IPS-NIHi7 (cell line): ENCODE measurements around the gene UNC119.

Source experiments
- DNase-seq: peaks from one replicate; pipeline ENCODE4 v3.0.0; 2012; ENCODE audit warnings: mixed read lengths; ENCODE audit errors: extremely low spot score

The UNC119 gene

GRCh38 chr17:28573040-28573380 is 20.6 kb upstream of the UNC119 start:
- no peak for DNase-seq

DNA sequence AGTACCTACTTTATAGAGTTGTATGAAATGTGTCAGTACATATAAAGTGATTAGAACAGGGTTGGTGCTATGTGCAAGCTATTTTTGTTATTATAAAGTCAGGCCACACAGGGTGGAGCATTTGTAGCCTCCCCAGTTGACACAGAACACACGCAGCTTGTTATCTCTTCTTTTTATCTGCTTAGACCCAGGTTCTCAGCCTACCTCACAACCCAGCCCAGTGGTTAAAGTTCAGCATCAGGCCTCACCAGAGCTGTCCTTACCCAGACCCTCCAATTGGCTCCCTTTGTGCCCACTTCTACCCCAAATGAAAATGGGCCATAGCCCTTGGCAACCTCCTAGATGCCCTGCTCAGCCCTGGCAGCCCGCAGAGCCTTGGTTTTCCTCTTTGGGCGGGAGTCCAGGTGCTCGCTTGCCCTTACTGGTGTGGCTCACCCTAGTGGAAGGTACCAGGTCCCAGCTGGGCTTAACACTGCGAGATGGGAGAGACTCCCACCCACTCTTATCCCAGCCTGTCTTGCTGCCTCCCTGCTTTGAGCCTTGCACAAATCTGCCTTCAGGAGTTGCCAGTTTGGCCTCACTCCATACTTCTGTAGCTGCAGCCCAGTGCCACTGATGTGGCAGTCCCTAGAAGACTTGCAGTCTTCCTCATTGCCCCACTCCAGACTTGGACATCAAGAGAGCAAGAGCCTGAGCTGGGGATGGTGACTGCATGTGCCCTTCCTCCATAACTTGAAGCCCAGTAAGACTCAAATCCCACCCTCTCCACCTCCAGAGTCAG is 20.0 kb upstream of the UNC119 start:
- DNase-seq: no peak

GRCh38 chr17:28571361-28572122 is 19.1 kb upstream of the UNC119 start, which contains the start of gene PIGS:
TSS of gene PIGS (minus strand) at chr17:28571524. CDS start at chr17:28571496, 28 bp downstream.
- DNase-seq: peak; percentile 99

DNA sequence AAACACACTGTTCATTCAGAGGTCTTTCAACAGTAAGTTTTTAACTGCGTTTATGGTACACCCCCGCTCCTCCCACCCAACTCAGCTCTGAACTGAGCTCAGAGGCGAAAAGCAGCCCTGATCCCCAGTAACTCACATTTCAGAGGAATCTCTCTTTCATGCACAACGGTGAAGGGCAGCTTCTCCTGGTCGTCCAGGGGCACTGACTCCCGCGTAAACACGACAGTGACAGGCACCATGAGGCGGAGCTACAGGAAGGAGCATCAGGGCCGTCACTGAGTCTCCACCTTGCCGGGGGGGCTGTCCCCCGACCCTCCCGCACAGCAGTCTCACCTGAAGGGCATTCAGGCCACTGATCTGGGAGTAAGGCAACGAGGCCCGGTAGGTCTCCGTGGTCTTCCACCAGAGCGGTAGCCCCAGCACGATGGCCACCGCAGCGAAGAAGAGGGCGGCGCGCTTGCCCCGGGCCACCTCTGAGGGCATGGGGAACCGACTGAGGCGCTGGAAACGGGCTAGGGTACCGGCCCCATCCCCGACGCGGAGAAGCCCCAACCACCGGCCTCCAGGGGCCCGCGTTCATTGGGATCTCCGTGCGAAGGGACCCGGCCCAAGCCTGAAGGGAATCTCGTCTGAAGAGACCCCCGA is 18.4 kb upstream of the UNC119 start:
- DNase-seq: peak; percentile 59

DNA sequence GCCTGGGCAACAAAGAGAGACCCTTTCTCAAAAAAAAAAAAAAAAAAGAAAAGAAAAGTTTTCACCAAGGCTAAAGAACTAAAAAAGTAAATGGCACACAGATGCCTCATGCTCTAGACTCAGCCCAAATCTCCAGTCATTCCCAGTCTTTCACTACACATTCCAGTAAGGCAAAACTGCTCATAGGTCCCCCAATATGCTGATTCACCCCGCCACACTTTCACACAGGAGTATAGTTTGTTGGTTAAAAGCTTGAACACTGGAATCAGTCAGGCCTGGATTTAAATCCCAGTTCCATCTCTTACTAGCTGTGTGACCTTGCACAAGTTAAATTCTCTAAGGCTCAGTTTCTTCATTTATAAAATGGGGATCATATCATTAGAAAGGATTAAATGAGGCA is 17.0 kb upstream of the UNC119 start:
- no peak for DNase-seq

- no peak for DNase-seq
These were observed 15.2 kb upstream of the UNC119 start for GRCh38 chr17:28567604-28568003.

DNA sequence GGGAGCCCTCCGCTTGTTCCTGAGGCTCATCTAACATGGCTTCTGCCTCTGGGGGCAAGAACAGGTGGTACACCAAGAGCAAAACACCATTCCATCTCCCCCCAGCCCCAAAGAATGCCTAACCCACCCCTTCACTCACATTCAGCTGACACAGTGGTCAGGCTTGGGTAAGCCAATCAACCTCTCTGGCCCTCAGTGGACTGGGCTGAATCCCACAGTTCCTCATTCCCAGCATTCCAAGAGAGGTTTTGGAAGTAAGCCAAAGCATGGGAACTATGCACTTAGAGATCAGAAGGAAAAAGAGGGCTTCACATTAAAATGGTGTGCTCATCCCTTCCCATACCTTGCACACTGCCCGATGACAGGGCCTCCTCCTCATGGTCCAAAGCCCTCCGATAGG is 11.1 kb upstream of the UNC119 start:
- DNase-seq: no peak

DNA sequence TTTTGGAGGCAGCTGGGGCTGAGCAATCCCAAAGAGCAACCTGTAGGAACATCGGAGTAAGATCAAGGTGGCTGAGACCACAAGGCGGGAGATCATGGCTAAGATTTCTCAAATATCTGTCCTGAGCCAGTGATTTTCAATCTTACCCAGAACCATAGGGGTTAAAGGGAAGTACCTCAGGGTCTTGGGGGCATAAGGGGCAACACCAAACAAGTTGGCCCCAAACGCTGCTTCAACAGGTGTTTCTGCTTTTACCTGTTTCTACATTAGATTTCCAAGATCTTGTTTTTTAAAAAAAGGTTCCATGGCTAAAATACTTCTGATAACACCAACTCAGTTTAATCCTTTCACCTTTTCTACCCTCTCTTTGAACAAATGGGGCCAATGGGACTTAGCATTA is 2.6 kb upstream of the UNC119 start:
- no peak for DNase-seq

- no peak for DNase-seq
These were observed 2.1 kb upstream of the UNC119 start for GRCh38 chr17:28554565-28554964.

DNA sequence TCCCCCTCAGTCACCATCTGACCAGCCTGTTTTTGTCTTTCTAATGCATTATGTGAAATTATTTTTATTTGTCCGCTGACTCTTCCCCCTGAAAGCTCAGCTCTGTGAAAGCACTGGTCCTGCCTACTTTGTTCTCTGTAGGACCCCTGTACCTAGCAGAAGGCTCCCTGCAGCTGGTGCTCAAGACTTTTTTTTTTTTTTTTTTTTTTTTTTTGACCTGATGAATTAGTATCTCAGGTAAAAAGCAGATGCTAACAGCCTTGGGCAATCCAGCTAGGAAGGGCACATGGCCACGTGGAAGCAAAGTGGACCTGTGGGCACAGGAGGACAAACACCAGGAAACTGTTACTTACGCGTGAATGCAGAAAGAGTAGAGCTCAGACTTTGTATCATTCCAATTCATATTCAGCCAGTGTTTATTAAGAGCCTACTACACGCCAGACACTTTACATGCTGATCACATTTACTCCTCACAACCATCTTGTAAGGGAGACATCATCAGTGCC is 629 bp upstream of the UNC119 start:
- no peak for DNase-seq

DNA sequence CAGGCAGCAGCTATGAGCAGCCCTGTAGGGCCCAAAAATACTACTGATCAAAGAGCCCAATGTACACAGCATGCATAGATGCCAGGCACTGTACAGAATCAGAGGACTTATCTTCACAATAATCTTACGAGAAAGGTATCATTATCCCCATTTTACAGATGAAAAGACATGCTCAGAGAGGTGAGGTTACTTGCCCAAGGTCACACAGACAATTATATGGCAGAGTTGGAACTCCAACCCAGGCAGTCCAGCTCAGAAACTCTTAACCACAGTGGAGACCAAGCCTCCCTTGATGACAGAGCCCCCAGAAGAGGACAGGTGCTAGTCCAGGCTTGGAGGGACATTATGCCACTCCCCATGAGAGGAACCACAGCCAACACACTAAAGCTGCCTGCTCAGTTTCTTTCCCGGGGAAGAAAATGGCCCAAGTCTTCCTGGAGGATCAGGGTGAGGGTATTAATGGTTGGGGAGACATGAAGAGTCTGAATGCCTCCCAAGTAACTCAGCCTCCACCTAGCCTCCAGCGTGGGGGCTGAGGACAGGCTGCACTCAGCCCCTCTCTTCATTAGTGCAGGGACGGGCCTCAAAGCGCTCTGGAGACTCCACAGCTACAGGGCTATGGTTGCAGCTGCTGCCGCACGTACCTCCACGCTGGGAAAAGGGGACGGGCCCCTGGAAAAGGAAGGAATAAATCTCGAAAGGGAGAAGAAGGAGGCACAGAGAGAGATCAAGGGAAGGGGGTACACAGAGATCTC is 826 bp downstream of the UNC119 start:
- no peak for DNase-seq

- DNase-seq: no peak
These were observed 1.6 kb downstream of the UNC119 start for GRCh38 chr17:28550858-28551257.

DNA sequence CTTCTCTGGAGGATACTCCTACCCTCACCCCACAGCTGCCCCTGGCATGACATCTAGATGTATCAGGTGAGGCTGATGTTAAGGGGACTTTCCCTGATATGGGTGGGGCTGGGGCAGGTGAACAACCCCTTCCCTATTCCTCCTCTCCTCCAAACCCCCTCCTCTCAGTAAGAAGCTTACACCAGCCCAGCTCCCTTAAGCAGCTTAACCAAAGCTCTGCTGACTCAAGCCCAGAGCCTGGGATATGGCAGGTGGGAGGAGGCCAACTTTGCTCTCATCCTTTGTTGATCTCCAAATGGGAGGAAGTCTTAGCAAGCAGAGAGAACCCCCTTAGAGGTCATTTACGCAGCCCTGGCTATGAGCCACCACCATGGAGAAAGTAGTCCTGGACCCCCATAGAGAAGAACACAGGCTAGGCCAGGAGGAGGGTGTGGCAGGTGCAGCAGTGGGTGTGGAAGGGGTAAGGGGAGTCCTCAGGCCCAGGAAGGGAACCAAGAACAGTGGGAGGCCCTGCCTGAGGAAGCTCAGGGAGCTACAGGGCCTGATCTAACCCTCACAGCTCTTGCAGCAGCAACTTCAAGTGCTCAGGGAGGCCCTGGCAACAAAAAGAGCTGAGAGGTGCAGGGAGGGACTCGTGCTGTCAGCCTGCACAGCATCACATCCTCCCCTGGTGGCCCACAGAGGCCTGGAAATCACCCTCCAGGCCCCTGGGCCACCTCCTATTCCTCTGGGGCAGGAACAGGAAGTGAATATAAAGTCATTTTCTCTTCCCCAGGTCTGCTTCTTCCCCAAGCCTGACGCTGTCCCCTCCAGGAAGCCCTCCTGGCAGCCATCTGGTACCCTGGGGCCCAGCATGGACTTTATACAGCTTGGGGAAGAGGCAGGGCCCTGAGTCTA is 2.9 kb downstream of the UNC119 start:
- DNase-seq: no peak

GRCh38 chr17:28548417-28549130 is 3.9 kb downstream of the UNC119 start:
- DNase-seq: no peak

DNA sequence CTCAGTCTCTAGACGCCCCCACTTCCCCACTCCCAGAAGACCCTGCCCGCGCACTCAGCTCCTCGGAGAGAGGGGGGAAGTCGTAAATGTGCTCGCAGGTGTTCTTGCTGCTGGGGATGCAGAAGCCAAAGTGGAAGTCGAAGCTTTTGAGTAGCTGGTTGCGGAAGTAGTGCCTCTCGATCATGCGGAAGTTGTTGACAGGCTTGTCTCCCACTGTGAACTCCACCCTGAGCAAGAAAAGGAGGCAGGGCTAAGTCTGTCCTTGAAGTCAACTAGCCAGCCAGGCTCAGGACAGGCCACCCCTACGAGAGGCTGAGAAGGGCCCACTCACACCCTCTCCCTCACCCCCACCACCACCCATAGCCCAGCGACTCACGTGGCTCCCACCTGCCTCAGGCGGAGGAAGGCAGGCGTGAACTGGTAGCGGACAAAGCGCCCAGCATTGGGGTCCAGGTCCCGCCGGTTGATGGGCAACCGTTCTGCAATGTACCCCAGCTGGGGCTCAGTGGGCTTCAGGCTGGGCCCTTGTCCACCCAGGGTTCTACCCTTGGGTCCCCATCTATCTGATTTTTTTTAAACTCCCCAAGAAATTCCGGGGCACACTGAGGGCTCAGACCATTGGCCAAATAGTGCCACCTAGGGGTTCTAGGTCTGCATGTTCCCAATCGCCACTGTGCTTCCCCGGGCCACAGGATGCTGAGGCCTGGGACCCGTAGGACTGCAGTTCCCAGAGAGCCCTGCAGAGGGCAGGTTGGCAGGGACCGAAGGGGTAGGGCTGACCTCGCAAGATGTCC is 4.6 kb downstream of the UNC119 start:
- peak; percentile 94 for DNase-seq

GRCh38 chr17:28547096-28547622 is 5.3 kb downstream of the UNC119 start:
- no peak for DNase-seq

GRCh38 chr17:28545787-28546415 is 6.5 kb downstream of the UNC119 start:
- DNase-seq: no peak

DNA sequence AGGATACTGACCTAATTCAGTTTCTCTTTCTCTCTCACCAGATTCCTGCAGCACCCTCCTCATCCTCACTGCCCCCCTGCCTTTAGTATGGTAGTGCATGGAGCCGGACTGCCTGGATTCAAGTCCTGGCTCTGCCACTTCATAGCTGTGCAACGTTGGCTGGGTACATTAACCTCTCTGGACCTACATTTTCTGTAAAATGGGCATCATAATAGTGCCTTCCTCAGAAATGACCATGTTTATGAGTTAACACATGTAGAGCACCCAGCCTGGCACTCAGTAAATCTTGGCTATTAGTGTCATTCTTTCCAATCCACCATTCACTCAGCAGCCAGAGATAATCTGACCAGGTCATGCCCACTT is 7.3 kb downstream of the UNC119 start:
- no peak for DNase-seq
